ENCODE results near the gene PADI1.

The PADI1 gene

DNA sequence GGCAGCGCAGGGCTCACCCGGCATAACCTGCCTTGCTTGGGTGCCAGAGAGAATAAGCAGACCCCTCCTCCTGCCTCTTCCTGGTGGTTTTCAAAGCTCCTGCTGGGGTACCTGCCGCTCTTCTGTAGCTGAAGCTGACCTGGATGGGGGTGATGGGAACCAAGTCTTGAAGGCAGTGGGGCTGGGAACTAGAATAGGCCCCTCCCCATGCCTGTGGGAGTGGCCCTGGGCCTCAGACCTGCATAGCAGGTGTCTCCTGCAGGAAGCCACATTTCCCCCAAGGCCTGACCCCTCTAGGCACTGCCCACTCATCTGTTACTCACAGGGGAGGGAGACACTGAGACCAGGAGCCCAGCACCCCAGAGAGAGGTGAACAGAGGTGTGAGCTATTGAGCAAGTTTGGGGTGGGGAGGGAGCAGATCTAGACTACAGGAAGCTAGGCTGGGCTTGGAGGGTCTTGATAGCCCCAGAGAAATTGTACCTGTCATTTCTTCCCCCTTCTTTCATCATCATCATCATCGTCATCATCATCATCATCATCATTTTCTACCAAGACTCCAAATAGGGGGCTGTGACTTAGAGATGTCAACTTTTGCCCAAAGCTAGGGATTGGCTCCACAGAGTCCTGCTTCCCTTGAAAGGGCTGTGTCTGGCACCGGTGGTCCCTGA, 10.1 kb downstream of the PADI1 start:
- DNase-seq (ENCODE audit: low read depth in 4 of 4, low spot score in 1 of 4) = no peak

- no peak for DNase-seq (ENCODE audit: low read depth in 4 of 4, low spot score in 1 of 4)
These were observed 10.6 kb downstream of the PADI1 start for GRCh38 chr1:17215545-17215890.

DNA sequence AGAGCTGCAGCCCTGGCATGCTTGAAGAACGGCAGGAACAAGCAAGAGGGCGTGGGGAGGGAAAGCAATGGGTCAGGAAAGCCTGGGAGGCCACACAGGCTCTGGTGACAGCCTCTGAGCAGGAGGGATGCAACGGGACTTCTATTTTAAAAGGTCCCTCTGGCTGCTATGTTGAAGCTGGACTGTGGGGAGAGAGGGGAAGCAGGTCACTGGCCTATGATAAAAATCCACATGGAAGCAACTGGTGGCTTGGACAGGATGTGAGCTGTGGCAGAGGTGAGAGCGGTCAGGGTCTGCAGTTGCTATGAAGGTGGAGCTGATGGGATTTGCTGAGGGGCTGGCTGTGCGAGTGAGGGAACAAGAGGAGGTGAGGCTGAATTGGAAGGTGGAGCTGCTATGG, 11.2 kb downstream of the PADI1 start:
- DNase-seq (ENCODE audit: low read depth in 4 of 4, low spot score in 1 of 4) = no peak

GRCh38 chr1:17217607-17218006, 12.7 kb downstream of the PADI1 start:
- no peak for DNase-seq (ENCODE audit: low read depth in 4 of 4, low spot score in 1 of 4)

DNA sequence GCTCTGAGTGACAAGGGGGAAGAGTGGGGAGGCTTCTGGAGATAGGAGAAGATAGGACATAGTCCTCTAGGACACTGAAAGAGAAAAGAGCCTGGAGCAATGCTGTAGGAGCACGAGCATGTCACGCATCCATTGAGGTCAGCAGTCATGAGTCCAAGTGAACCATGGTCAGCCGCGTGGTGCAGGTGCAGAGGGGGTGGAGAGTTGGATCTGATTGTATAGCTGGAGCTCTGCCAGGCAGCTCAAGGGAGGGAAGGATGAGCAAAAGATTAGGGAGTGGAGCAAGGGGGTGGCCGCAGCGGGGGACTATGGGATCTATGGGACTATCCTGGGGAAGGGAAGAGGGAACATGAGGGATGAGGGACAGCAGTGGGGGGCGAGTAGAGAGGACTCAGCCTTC, 14.0 kb downstream of the PADI1 start:
- DNase-seq (ENCODE audit: low read depth in 4 of 4, low spot score in 1 of 4) = no peak

DNA sequence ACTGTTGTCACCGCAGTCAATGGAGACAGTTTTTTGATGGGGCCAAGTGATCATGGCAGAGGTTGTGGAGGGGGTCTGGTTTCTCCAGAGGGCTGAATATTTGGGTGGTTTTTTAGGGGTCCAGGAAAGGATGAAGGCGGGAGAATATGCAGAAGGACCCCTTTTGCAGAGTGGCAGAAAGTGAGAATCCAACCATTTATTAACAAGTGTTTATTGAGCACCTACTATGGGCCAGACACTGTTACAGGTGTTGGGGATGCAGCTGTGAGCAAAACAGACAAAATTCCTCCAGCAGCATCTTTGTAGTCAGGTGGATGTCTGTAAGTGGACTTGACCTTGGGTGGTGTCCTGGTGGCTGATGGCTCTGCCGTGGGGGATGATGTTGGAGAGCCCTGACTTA, 15.4 kb downstream of the PADI1 start:
- no peak for DNase-seq (ENCODE audit: low read depth in 4 of 4, low spot score in 1 of 4)

DNA sequence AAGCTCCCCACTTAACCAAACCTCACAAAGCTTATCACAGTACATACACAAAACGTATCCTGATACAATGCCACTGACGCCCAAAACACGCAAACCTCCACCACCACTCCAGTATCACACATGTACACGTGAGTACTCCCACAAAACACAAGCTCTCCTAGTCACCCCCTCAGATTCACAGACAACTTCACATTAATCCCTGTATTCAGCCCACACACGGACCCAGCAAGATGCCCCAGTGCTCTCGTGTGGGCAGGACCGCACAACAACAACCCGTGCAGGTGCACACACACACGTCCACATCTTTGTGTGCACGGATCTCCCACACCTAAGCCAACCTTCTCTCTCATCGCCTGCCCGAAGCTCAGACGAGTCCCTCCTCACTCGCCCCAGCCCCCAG, 17.6 kb downstream of the PADI1 start:
- DNase-seq (ENCODE audit: low read depth in 4 of 4, low spot score in 1 of 4) = no peak

GRCh38 chr1:17224434-17224833, 19.5 kb downstream of the PADI1 start:
- no peak for DNase-seq (ENCODE audit: low read depth in 4 of 4, low spot score in 1 of 4)

GRCh38 chr1:17225140-17225539, 20.2 kb downstream of the PADI1 start:
- DNase-seq (ENCODE audit: low read depth in 4 of 4, low spot score in 1 of 4) = no peak

GRCh38 chr1:17227358-17227915, 22.5 kb downstream of the PADI1 start:
- no peak for DNase-seq (ENCODE audit: low read depth in 4 of 4, low spot score in 1 of 4)

DNA sequence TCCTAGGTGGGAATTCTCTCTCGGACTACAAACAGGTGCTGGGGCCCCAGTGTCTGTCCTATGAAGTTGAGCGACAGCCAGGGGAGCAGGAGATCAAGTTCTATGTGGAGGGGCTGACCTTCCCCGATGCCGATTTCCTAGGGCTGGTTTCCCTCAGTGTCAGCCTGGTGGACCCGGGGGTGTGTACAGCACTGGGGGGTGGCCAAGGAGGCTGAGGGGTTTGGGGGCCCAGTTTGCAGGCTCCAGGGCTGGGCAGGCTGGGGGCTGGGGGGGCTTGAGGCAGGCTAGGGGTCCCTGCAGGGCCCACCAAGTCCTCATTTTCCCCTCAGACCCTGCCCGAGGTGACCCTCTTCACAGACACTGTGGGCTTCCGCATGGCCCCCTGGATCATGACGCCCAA, 23.7 kb downstream of the PADI1 start:
- no peak for DNase-seq (ENCODE audit: low read depth in 4 of 4, low spot score in 1 of 4)

- DNase-seq (ENCODE audit: low read depth in 4 of 4, low spot score in 1 of 4) = no peak
These were observed 24.5 kb downstream of the PADI1 start for GRCh38 chr1:17229379-17229778.

GRCh38 chr1:17230106-17230505, 25.2 kb downstream of the PADI1 start:
- DNase-seq (ENCODE audit: low read depth in 4 of 4, low spot score in 1 of 4) = no peak

DNA sequence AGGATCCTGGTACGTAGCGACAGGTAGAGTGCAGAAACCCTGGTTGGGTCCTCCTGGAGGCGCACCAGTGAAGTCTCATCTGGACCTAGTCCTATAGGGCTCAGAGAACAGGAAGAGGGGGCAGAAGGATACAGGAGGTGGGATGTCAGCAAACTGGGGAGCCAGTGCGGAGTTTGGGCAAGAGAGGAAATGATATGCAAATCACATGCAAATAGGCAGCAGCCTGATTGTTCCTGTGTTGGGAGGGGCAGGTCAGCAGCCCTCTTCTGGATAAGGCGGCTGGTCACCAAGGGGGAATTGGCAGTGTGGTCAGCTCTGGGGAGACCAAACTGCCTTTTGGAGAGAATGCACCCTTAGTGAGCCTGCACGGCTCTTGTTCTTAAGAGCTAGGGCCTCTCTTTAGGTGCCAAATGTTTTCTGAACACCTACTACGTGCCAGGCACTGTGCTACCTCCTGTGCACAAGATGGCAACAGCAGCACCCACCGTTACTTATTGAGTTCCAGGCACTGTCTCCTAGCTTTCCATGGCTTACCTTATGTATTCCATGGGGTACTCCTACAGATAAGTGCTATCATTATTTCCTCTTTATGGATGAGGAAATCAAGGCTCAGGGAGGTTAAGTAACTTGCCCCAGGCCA, 25.9 kb downstream of the PADI1 start:
- DNase-seq (ENCODE audit: low read depth in 4 of 4, low spot score in 1 of 4) = no peak

DNA sequence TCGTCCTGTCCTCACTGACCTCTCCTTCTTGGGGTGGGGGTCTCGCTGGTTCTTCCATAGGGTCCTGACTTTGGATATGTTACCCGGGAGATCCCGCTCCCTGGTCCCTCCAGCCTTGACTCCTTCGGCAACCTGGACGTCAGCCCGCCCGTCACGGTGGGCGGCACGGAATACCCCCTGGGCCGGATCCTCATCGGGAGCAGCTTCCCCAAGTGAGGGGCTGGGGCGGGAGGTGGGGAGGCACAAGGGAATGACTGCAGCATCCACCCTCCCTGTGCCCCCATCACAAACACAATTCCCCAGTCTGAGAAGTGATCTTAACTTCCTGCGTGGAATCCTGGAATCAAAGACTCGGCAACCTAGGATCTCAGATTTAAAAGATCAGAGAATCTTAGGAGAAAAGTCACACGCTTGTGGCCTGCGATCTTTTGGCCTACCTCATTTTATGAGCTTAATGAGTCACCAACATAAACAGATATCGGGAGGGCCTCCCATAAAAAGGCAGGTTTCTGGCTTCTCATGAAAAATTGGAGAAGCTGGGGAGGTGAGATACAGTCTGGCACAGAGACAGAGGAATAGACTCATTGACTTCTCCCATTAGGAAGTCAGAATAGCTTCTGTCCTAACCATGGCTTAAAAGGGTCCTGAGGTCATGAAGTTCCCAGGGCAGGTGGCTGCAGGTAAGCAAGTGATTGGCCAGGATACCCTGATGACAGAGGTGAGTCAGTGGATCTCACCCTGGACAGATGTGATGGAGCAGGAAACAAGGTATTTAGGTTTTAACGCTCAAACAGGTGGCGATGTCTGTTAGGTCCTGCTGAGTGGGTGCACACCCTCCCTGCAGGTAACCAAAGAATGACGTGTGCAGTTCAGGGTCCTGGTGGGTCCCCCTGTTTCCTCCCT, 28.1 kb downstream of the PADI1 start:
- no peak for DNase-seq (ENCODE audit: low read depth in 4 of 4, low spot score in 1 of 4)

- DNase-seq (ENCODE audit: low read depth in 4 of 4, low spot score in 1 of 4) = no peak
These were observed 28.9 kb downstream of the PADI1 start for GRCh38 chr1:17233675-17234320.

- DNase-seq (ENCODE audit: low read depth in 4 of 4, low spot score in 1 of 4) = no peak
These were observed 29.5 kb downstream of the PADI1 start for GRCh38 chr1:17234405-17234804.

DNA sequence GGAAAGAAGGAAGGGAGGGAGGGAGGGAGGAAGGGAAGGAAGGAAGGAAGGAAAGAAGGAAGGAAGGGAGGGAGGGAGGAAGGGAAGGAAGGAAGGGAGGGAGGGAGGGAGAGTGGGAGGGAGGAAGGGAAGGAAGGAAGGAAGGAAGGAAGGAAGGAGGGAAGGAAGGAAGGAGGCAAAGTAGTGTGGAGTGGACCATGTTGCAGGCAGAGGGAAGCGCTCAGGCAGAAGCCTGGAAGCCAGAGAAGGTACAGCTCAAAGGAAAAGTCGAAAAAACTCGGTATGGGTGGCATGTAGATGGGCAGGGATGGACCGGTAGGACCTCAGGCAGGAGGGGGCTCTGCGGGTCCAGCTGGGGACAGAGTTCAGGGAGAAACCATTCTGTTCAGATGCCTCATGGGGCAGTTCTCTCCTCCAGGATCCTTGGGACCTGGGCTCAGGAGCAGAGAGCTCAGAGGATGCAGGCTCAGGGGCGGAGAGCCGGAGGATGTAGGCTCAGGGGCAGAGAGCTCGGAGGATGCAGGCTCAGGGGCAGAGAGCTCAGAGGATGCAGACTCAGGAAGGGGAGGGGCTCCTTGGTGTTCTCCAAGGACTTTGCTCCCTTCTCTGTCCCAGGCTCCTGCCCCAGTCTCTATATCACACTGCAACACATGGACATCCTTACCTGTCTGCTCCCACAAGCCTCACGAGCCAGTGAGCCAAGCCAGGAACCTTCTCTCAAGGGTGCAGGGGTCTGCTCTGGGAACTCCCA, 30.4 kb downstream of the PADI1 start:
- DNase-seq (ENCODE audit: low read depth in 4 of 4, low spot score in 1 of 4) = no peak

- DNase-seq (ENCODE audit: low read depth in 4 of 4, low spot score in 1 of 4) = peak; percentile 78 to 96 (median 90)
These were observed 32.0 kb downstream of the PADI1 start for GRCh38 chr1:17236779-17237560.

DNA sequence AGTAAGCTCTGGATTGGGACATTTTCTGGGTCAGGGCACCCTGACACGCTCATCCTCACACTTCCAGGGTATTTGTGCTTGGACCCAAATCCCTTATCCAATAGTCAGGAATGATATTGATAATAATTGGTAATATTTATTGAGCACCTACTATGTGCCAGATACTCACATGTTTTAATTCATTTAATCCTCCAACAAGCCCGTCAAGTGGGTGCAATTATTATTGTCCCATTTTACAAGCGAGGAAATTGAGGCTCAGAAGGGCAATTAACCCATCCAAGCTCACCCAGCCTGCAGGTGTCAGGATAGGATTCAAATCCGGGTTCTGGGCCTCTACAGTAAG, 32.6 kb downstream of the PADI1 start:
- no peak for DNase-seq (ENCODE audit: low read depth in 4 of 4, low spot score in 1 of 4)
